Hepatocyte (in vitro differentiated cells): Measurements from ENCODE around the gene MCF2L2. TPM values are rescaled to one million over a fixed set of nuclear protein-coding genes. Genes with fewer than 3 reads are reported as not detected.

Experiments used
- DNase-seq: peaks from one replicate; pipeline ENCODE4 v3.0.0-alpha.2; 2016; ENCODE audit warnings: low spot score
- H2AFZ ChIP-seq: fragments of 200-600 bp; sonication (generic); 2 replicates; pipeline ENCODE4 v1.6.0; 2016; ENCODE audit warnings: antibody characterized with exemption, mild to moderate bottlenecking
- H3K27ac ChIP-seq: fragments of 200-600 bp; sonication (generic); 2 replicates; pipeline ENCODE4 v1.5.1; 2016; ENCODE audit warnings: mild to moderate bottlenecking
- H3K27me3 ChIP-seq: fragments of 200-600 bp; sonication (generic); 2 replicates; pipeline ENCODE4 v1.6.1; 2016
- H3K36me3 ChIP-seq: fragments of 200-600 bp; sonication (generic); replicated peaks from 2 replicates; pipeline ENCODE4 v1.5.1; 2016; ENCODE audit warnings: low read depth; ENCODE audit not compliant: insufficient read depth
- H3K4me1 ChIP-seq: fragments of 200-600 bp; sonication (generic); 2 replicates; pipeline ENCODE4 v1.5.1; 2016; ENCODE audit warnings: mild to moderate bottlenecking, moderate library complexity; ENCODE audit not compliant: insufficient read depth
- H3K4me2 ChIP-seq: fragments of 200-600 bp; sonication (generic); 2 replicates; pipeline ENCODE4 v1.6.0; 2016
- H3K4me3 ChIP-seq: fragments of 200-600 bp; sonication (generic); 2 replicates; pipeline ENCODE4 v1.5.1; 2016; ENCODE audit warnings: mild to moderate bottlenecking
- H3K79me2 ChIP-seq: fragments of 200-600 bp; sonication (generic); 2 replicates; pipeline ENCODE4 v1.6.0; 2017; ENCODE audit warnings: mild to moderate bottlenecking
- H3K9me2 ChIP-seq: fragments of 200-600 bp; sonication (generic); replicated peaks from 2 replicates; pipeline ENCODE4 v1.6.0; 2017; ENCODE audit warnings: mild to moderate bottlenecking; ENCODE audit not compliant: insufficient read depth
- H3K9me3 ChIP-seq: fragments of 200-600 bp; sonication (generic); 2 replicates; pipeline ENCODE4 v1.5.1; 2016; ENCODE audit warnings: low read depth, mild to moderate bottlenecking
- H4K20me1 ChIP-seq: fragments of 200-600 bp; sonication (generic); 2 replicates; pipeline ENCODE4 v1.6.0; 2016; ENCODE audit warnings: mild to moderate bottlenecking; ENCODE audit not compliant: insufficient read depth, poor library complexity, severe bottlenecking
- EZH2 ChIP-seq: fragments of 200-600 bp; sonication (generic); IDR thresholded peaks from 2 replicates; pipeline ENCODE4 v1.6.1; 2016; ENCODE audit warnings: antibody characterized with exemption, mild to moderate bottlenecking, borderline replicate concordance
- EZH2phosphoT487 ChIP-seq: fragments of 200-600 bp; sonication (generic); IDR thresholded peaks from one replicate; pipeline ENCODE4 v1.6.1; 2018; ENCODE audit warnings: antibody characterized with exemption, mild to moderate bottlenecking, low read depth, moderate library complexity; ENCODE audit not compliant: unreplicated experiment, severe bottlenecking
- WGBS: methylation state at CpG from one replicate; pipeline ENCODE4 v1.1.6; 2016; ENCODE audit warnings: low lambda C conversion rate; ENCODE audit errors: missing lambda C conversion rate; 5-methylcytosine and 5-hydroxymethylcytosine counted together
- polyA plus RNA-seq: library from polyadenylated mRNA; unstranded; fragments of >200 nt; fragmentation: Nextera tagmentation; extraction: Ambion mirVana; gene quantifications from 2 replicates; pipeline ENCODE4 v1.2.1, GENCODE V29; 2016
- total RNA-seq: library from RNA; depleted of rRNA; stranded (reverse); fragments of >200 nt; gene quantifications from 2 replicates; pipeline ENCODE4 v1.2.3, GENCODE V29; 2014
- TF ChIP-seq, protein P1 (sequence below): fragments of 200-600 bp; sonication (generic); IDR thresholded peaks from 2 replicates; pipeline ENCODE4 v1.5.1; 2016; ENCODE audit warnings: antibody characterized with exemption, mild to moderate bottlenecking; ENCODE audit not compliant: poor library complexity

The MCF2L2 gene
- total and polyA plus RNA-seq, 2 experiments from 2014 or later: 0.17 to 0.63 TPM

DNA sequence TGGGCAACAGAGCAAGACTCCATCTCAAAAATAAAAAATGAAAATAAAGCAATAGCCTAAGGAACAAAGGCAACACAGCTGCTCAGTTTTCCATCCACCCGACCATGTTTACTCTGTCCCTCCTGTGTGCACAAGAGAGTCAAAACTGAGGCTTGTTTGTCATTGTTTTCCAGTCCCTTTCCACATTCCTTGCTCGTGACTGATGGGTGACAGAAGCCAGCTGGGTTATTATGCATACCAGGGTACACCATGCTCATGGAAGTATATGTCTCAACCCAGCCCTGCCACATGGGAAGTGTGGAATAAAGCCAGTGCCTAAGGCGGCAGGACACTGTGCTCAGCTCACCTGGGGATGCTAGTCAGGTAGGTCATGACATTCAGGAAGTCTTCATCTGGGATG is 49.5 kb downstream of the MCF2L2 start:
- Histone ChIP-seq H3K4me1 (no peaks in the 10 kb centered on the region), H4K20me1 (no peaks in the 10 kb centered on the region), H3K4me3 (no peak overlapping the region), H3K36me3 (no peaks in the 10 kb centered on the region), H3K9me3 (no peaks in the 10 kb centered on the region), H3K27ac (no peak overlapping the region), H3K4me2 (no peak overlapping the region), H2AFZ (no peak overlapping the region), H3K9me2 (no peaks in the 10 kb centered on the region), H3K79me2 (no peaks in the 10 kb centered on the region), H3K27me3 (no peaks in the 10 kb centered on the region)
- WGBS: 79% methylated on average over 3 of the region's 3 CpGs
- no peak for DNase-seq
- TF ChIP-seq EZH2phosphoT487 (no peak), EZH2 (no peak)
- TF ChIP-seq, protein P1, sequence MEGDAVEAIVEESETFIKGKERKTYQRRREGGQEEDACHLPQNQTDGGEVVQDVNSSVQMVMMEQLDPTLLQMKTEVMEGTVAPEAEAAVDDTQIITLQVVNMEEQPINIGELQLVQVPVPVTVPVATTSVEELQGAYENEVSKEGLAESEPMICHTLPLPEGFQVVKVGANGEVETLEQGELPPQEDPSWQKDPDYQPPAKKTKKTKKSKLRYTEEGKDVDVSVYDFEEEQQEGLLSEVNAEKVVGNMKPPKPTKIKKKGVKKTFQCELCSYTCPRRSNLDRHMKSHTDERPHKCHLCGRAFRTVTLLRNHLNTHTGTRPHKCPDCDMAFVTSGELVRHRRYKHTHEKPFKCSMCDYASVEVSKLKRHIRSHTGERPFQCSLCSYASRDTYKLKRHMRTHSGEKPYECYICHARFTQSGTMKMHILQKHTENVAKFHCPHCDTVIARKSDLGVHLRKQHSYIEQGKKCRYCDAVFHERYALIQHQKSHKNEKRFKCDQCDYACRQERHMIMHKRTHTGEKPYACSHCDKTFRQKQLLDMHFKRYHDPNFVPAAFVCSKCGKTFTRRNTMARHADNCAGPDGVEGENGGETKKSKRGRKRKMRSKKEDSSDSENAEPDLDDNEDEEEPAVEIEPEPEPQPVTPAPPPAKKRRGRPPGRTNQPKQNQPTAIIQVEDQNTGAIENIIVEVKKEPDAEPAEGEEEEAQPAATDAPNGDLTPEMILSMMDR: no peak

DNA sequence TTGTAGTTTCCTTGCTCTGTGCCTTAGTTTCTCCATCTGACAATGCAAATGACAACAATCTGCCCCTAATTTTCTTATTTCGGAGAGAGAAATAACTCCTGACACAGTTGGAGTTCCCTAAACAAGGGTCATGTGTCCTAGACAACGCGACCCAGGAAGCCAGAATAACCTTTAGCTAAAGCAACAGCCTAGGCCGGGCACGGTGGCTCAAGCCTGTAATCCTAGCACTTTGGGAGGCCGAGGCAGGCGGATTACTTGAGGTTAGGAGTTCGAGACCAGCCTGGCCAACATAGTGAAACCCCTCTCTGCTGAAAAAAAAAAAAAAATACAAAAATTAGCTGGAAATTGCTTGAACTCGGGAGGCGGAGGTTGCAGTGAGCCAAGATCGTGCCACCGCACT is 49.9 kb downstream of the MCF2L2 start:
- no peak overlapping the region for H3K4me2 ChIP-seq
- H3K4me3 ChIP-seq: no peak overlapping the region
- H4K20me1 ChIP-seq: no peaks in the 10 kb centered on the region
- no peaks in the 10 kb centered on the region for H3K36me3 ChIP-seq
- H3K9me2 ChIP-seq: no peaks in the 10 kb centered on the region
- no peaks in the 10 kb centered on the region for H3K79me2 ChIP-seq
- no peak for DNase-seq
- no peaks in the 10 kb centered on the region for H3K9me3 ChIP-seq
- H3K27me3 ChIP-seq: no peaks in the 10 kb centered on the region
- H3K4me1 ChIP-seq: no peaks in the 10 kb centered on the region
- H3K27ac ChIP-seq: no peak overlapping the region
- no peak overlapping the region for H2AFZ ChIP-seq
- WGBS: 94% methylated on average over 12 of the region's 12 CpGs
- TF ChIP-seq EZH2 (no peak), EZH2phosphoT487 (no peak)
- TF ChIP-seq, protein P1: no peak

DNA sequence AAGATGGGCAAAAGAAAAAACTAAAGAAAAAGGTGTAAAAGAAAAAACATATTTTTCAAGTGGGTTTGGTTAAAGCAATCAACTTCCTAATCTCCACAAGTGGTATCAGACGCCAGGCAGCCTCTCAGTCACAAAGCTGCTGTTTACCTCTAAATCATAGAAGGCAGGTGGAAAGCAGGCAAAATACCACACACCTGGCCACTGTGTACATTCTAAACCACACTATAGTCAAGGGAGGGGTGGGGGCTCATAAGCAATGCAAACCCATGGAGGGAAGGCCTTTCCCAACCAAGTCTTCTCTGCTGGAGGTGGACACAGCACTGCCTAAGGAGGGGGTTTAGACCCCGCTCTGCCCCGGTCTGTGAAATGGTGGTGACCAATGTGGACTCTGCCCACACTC is 50.4 kb downstream of the MCF2L2 start:
- no peak overlapping the region for H3K27ac ChIP-seq
- WGBS: 92% methylated on average over 3 of the region's 3 CpGs

More for the DNA sequence above, 50.4 kb downstream of the MCF2L2 start:
- Histone ChIP-seq H4K20me1 (no peaks in the 10 kb centered on the region), H3K4me3 (no peak overlapping the region), H3K36me3 (no peaks in the 10 kb centered on the region), H3K79me2 (no peaks in the 10 kb centered on the region), H3K4me1 (no peaks in the 10 kb centered on the region), H3K9me2 (no peaks in the 10 kb centered on the region), H3K4me2 (no peak overlapping the region), H2AFZ (no peak overlapping the region), H3K9me3 (no peaks in the 10 kb centered on the region), H3K27me3 (no peaks in the 10 kb centered on the region)
- TF ChIP-seq EZH2: no peak
- TF ChIP-seq, protein P1: no peak
- TF ChIP-seq EZH2phosphoT487: no peak
- no peak for DNase-seq
